GM23338 (cell line): Measurements from ENCODE around the gene TMEM144. TPM values are rescaled to one million over a fixed set of nuclear protein-coding genes. Genes with fewer than 3 reads are reported as not detected.

Experiments used
- ATAC-seq: fragments of 200-7000 bp; cut with Tn5 transposase; 3 replicates; pipeline ENCODE4 v1.9.1; 2020
- DNase-seq: peaks from one replicate; pipeline ENCODE4 v3.0.0-alpha.2; 2015; ENCODE audit warnings: low spot score
- H2AFZ ChIP-seq: fragments of 200-600 bp; sonication (generic); 2 replicates; pipeline ENCODE4 v1.8.0; 2016; ENCODE audit warnings: antibody characterized with exemption, mild to moderate bottlenecking, moderate library complexity
- H3F3A ChIP-seq: fragments of 200-600 bp; sonication (generic); replicated peaks from 2 replicates; pipeline ENCODE4 v1.8.0; 2017; ENCODE audit warnings: antibody characterized with exemption, mixed run types, low read depth
- H3K27ac ChIP-seq: fragments of 200-600 bp; sonication (generic); 2 replicates; pipeline ENCODE4 v1.6.1; 2016; ENCODE audit warnings: low read depth
- H3K27me3 ChIP-seq: fragments of 200-600 bp; sonication (generic); 2 replicates; pipeline ENCODE4 v1.8.0; 2016; ENCODE audit warnings: mild to moderate bottlenecking, mixed run types, moderate library complexity; ENCODE audit not compliant: insufficient read depth
- H3K36me3 ChIP-seq: fragments of 200-600 bp; sonication (generic); 2 replicates; pipeline ENCODE4 v1.8.0; 2016; ENCODE audit warnings: mild to moderate bottlenecking; ENCODE audit not compliant: insufficient read depth
- H3K4me1 ChIP-seq: fragments of 200-600 bp; sonication (generic); 2 replicates; pipeline ENCODE4 v1.8.0; 2016; ENCODE audit warnings: mild to moderate bottlenecking, moderate library complexity; ENCODE audit not compliant: insufficient read depth
- H3K4me2 ChIP-seq: fragments of 200-600 bp; sonication (generic); 2 replicates; pipeline ENCODE4 v1.7.1; 2017; ENCODE audit warnings: mixed run types
- H3K4me3 ChIP-seq: fragments of 200-600 bp; sonication (generic); 2 replicates; pipeline ENCODE4 v1.6.1; 2016; ENCODE audit warnings: mixed run types
- H3K79me2 ChIP-seq: fragments of 200-600 bp; sonication (generic); replicated peaks from 2 replicates; pipeline ENCODE4 v1.8.0; 2017; ENCODE audit warnings: mild to moderate bottlenecking; ENCODE audit not compliant: insufficient read depth
- H3K9me2 ChIP-seq: fragments of 200-600 bp; sonication (generic); 2 replicates; pipeline ENCODE4 v1.8.0; 2017; ENCODE audit not compliant: insufficient read depth
- H4K20me1 ChIP-seq: fragments of 200-600 bp; sonication (generic); replicated peaks from 2 replicates; pipeline ENCODE4 v1.8.0; 2017; ENCODE audit warnings: mild to moderate bottlenecking; ENCODE audit not compliant: insufficient read depth
- H3K27ac Mint-ChIP-seq: 2 replicates; pipeline ENCODE4 v1.8.0; 2020; ENCODE audit warnings: inconsistent platforms, mild to moderate bottlenecking, moderate library complexity, mixed read lengths
- H3K27me3 Mint-ChIP-seq: 3 replicates; pipeline ENCODE4 v1.8.0; 2022; ENCODE audit warnings: low read depth, mild to moderate bottlenecking, moderate library complexity, mixed read lengths, inconsistent platforms; ENCODE audit not compliant: insufficient read depth, poor library complexity
- H3K36me3 Mint-ChIP-seq: 3 replicates; pipeline ENCODE4 v1.8.0; 2021; ENCODE audit warnings: low read depth, mild to moderate bottlenecking, inconsistent platforms, moderate library complexity, mixed read lengths
- H3K4me1 Mint-ChIP-seq: 3 replicates; pipeline ENCODE4 v1.8.0; 2020; ENCODE audit warnings: mild to moderate bottlenecking, inconsistent platforms, mixed read lengths
- H3K4me3 Mint-ChIP-seq: 3 replicates; pipeline ENCODE4 v1.8.0; 2021; ENCODE audit warnings: moderate library complexity, mild to moderate bottlenecking, inconsistent platforms, mixed read lengths
- H3K9me3 Mint-ChIP-seq: 3 replicates; pipeline ENCODE4 v1.8.0; 2020; ENCODE audit warnings: moderate library complexity, mild to moderate bottlenecking, inconsistent platforms, mixed read lengths
- CREB1 ChIP-seq: fragments of 250-450 bp; sonication (Bioruptor Pico); IDR thresholded peaks from 2 replicates; pipeline ENCODE4 v1.5.0; 2020; ENCODE audit warnings: low read depth, mild to moderate bottlenecking, moderate library complexity
- CTCF ChIP-seq, 2 experiments: fragments of 200-600 bp in 1 of 2; sonication (generic) in 1 of 2; conservative IDR thresholded peaks; 2 replicates each; pipeline versions ENCODE4 v1.5.1 to v1.6.1; 2016 to 2017; ENCODE audit warnings: antibody characterized with exemption in 2 of 2, low read depth in 2 of 2, mild to moderate bottlenecking in 2 of 2, moderate library complexity in 1 of 2
- ETS1 ChIP-seq: IDR thresholded peaks from 2 replicates; pipeline ENCODE4 v1.6.1; 2016; ENCODE audit warnings: antibody characterized with exemption
- EZH2 ChIP-seq: fragments of 200-600 bp; sonication (generic); IDR thresholded peaks from one replicate; pipeline ENCODE4 v1.8.0; 2017; ENCODE audit warnings: antibody characterized with exemption, mild to moderate bottlenecking, low read depth; ENCODE audit not compliant: unreplicated experiment
- EZH2phosphoT487 ChIP-seq: fragments of 200-600 bp; sonication (generic); IDR thresholded peaks from one replicate; pipeline ENCODE4 v1.8.1; 2018; ENCODE audit warnings: antibody characterized with exemption; ENCODE audit not compliant: unreplicated experiment
- JUNB ChIP-seq: IDR thresholded peaks from one replicate; pipeline ENCODE4 v1.6.1; 2016; ENCODE audit warnings: antibody characterized with exemption; ENCODE audit not compliant: unreplicated experiment
- NANOG ChIP-seq: IDR thresholded peaks from 2 replicates; pipeline ENCODE4 v1.6.1; 2016; ENCODE audit warnings: antibody characterized with exemption, borderline replicate concordance
- POLR2AphosphoS5 ChIP-seq: IDR thresholded peaks from 2 replicates; pipeline ENCODE4 v1.6.1; 2016; ENCODE audit warnings: antibody characterized with exemption, low read depth
- REST ChIP-seq: IDR thresholded peaks from one replicate; pipeline ENCODE4 v1.6.1; 2018; ENCODE audit warnings: antibody characterized with exemption; ENCODE audit not compliant: unreplicated experiment
- STAT1 ChIP-seq: IDR thresholded peaks from one replicate; pipeline ENCODE4 v1.6.1; 2016; ENCODE audit warnings: antibody characterized with exemption; ENCODE audit not compliant: unreplicated experiment
- ZNF114 ChIP-seq: fragments of 250-450 bp; sonication (Bioruptor Pico); IDR thresholded peaks from 2 replicates; pipeline ENCODE4 v1.5.0; 2020; ENCODE audit warnings: mild to moderate bottlenecking, moderate library complexity
- ZNF331 ChIP-seq: fragments of 250-450 bp; sonication (Bioruptor Pico); IDR thresholded peaks from 2 replicates; pipeline ENCODE4 v1.5.0; 2020; ENCODE audit warnings: low read depth, mild to moderate bottlenecking, moderate library complexity
- ZNF462 ChIP-seq: fragments of 250-450 bp; sonication (Bioruptor Pico); IDR thresholded peaks from 2 replicates; pipeline ENCODE4 v1.5.0; 2020; ENCODE audit warnings: mild to moderate bottlenecking, moderate library complexity
- polyA plus RNA-seq: library from polyadenylated mRNA; unstranded; fragments of >200 nt; fragmentation: Nextera tagmentation; extraction: Ambion mirVana; gene quantifications from 2 replicates; pipeline ENCODE4 v1.2.1, GENCODE V29; 2016
- total RNA-seq: library from RNA; depleted of rRNA; stranded (reverse); fragments of >200 nt; shearing (Covaris generic); gene quantifications from 2 replicates; pipeline ENCODE4 v1.2.3, GENCODE V29; 2014

Gene TMEM144
- total and polyA plus RNA-seq, 2 experiments from 2014 or later: 1.3 to 1.7 TPM

GRCh38 chr4:158239196-158239595 is 28.9 kb downstream of the TMEM144 start:
- H3K36me3 Mint-ChIP-seq: no peaks in the 10 kb centered on the region
- no peaks in the 10 kb centered on the region for H3F3A ChIP-seq
- no peak overlapping the region for H2AFZ ChIP-seq
- no peak overlapping the region for H3K27ac ChIP-seq
- no peaks in the 10 kb centered on the region for H3K79me2 ChIP-seq
- TF ChIP-seq REST (no peak), EZH2 (no peak), CREB1 (CRISPR knock-in tag) (no peak), ZNF331 (CRISPR knock-in tag) (no peak), NANOG (no peak), ETS1 (no peak), ZNF462 (CRISPR knock-in tag) (no peak), POLR2AphosphoS5 (no peak), CTCF (conservative IDR thresholded peaks at IDR 0.05; ENCODE audit: low read depth in 2 of 2) (no peak), ZNF114 (CRISPR knock-in tag) (no peak), JUNB (no peak), STAT1 (no peak), EZH2phosphoT487 (no peak)
- no peaks in the 10 kb centered on the region for H4K20me1 ChIP-seq
- no peak overlapping the region for H3K4me3 ChIP-seq
- no peak overlapping the region for H3K4me2 ChIP-seq
- H3K9me2 ChIP-seq: no peaks in the 10 kb centered on the region
- H3K36me3 ChIP-seq: no peaks in the 10 kb centered on the region
- no peak overlapping the region for H3K27ac Mint-ChIP-seq
- H3K27me3 Mint-ChIP-seq: no peaks in the 10 kb centered on the region
- H3K4me1 Mint-ChIP-seq: peaks cover 10% of the 10 kb centered on the region
- H3K27me3 ChIP-seq: no peaks in the 10 kb centered on the region
- DNase-seq: no peak
- H3K4me3 Mint-ChIP-seq: no peak overlapping the region
- peaks cover 11% of the 10 kb centered on the region; the same call in 1 of the 2 replicates for H3K4me1 ChIP-seq
- no peak for ATAC-seq
- H3K9me3 Mint-ChIP-seq: no peaks in the 10 kb centered on the region
